ENCODE results near the gene HMCN2. TPM values are rescaled to one million over a fixed set of nuclear protein-coding genes. Genes with fewer than 3 reads are reported as not detected.

HMCN2 gene
- total and polyA plus RNA-seq, 8 donors = 0.41 to 5.3 (median 0.76) TPM

DNA sequence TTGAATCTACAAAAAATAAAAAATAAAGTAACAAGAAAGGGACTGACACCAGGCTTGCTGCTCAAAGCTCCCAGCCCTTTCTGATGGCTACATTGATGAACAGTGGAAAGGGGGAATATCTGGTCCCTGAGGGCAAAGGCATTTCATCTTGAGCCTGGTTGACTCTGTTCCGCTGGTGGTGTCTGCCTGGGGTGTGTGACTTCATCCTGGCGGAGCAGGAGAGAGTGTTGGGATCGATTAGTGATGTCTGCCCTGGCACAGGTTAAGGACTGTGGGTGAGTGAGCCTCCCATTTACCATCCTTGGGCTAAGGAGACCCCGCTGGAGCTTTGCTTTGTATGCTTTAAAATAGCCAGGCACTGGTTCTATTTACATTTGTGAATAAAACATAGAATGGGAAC is 122.3 kb downstream of the HMCN2 start:
- DNase-seq (no peak), FAIRE-seq (no peak), ATAC-seq (no peak)
- Histone ChIP-seq H3K27ac (no peak overlapping the region), H3K27me3 (no peaks in the 10 kb centered on the region), H3K9me3 (no peaks in the 10 kb centered on the region), H3K36me3 (no peaks in the 10 kb centered on the region), H3K4me1 (no peaks in the 10 kb centered on the region), H3K4me3 (no peak overlapping the region)
- intact Hi-C loops (cut with DNase I) = no loop called here
- TF ChIP-seq CTCF (IDR thresholded peaks at IDR 0.05) = no peak
- 73 to 78% methylated on average over 4 of the region's 4 CpGs for WGBS, 2 donors

DNA sequence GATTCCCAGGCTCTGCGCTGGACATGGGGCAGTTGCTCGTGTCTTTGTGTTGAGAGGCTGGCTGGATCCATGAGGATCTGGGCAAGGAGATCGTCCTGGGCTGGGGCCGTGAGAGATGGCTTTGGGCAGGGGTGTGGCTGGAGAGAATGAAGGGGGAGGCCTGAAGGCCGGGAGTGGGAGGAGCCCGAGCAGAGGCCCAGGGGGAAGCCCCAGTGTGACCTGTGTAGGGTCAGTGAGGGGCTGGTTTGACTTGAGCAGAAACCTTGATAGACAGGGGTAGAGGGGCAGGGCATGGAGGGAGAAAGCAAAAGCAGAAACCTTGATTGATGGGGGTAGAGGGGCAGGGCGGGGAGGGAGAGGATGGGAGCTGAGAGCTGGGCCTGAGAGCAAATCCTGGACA is 124.8 kb downstream of the HMCN2 start:
- intact Hi-C loops (cut with DNase I) = no loop called here
- FAIRE-seq = no peak
- Histone ChIP-seq H3K4me3 (no peak overlapping the region), H3K27ac (no peak overlapping the region), H3K27me3 (no peaks in the 10 kb centered on the region), H3K36me3 (no peaks in the 10 kb centered on the region), H3K4me1 (no peaks in the 10 kb centered on the region), H3K9me3 (no peaks in the 10 kb centered on the region)
- TF ChIP-seq CTCF (IDR thresholded peaks at IDR 0.05) = no peak
- 42 to 50% methylated on average over 7 of the region's 7 CpGs for WGBS, 2 donors
- no peak for DNase-seq
- no peak for ATAC-seq

GRCh38 chr9:130390986-130391385 is 125.4 kb downstream of the HMCN2 start:
- no peak for FAIRE-seq
- no peak overlapping the region for H3K4me3 ChIP-seq
- H3K4me1 ChIP-seq = no peaks in the 10 kb centered on the region
- H3K36me3 ChIP-seq = no peaks in the 10 kb centered on the region
- H3K9me3 ChIP-seq = no peaks in the 10 kb centered on the region
- no peak for ATAC-seq
- 83 to 84% methylated on average over 26 to 27 of the region's 27 CpGs for WGBS, 2 donors
- no peaks in the 10 kb centered on the region for H3K27me3 ChIP-seq
- TF ChIP-seq CTCF (IDR thresholded peaks at IDR 0.05) = no peak
- DNase-seq = no peak
- no peak overlapping the region for H3K27ac ChIP-seq
- intact Hi-C loops (cut with DNase I) = no loop called here

- FAIRE-seq = no peak
- intact Hi-C loops (cut with DNase I) = no loop called here
- Histone ChIP-seq H3K4me3 (no peak overlapping the region), H3K9me3 (no peaks in the 10 kb centered on the region), H3K27me3 (no peaks in the 10 kb centered on the region), H3K27ac (no peak overlapping the region), H3K36me3 (no peaks in the 10 kb centered on the region), H3K4me1 (no peaks in the 10 kb centered on the region)
- TF ChIP-seq CTCF (IDR thresholded peaks at IDR 0.05) = no peak
- DNase-seq = no peak
- no peak for ATAC-seq
- WGBS, 2 donors = 61 to 68% methylated on average over 13 of the region's 13 CpGs
Measured at GRCh38 chr9:130391866-130392265, 126.3 kb downstream of the HMCN2 start.

GRCh38 chr9:130393681-130394071 is 128.1 kb downstream of the HMCN2 start:
- intact Hi-C loops (cut with DNase I) = no loop called here
- no peak for ATAC-seq
- H3K27me3 ChIP-seq = no peaks in the 10 kb centered on the region
- no peak overlapping the region for H3K4me3 ChIP-seq
- DNase-seq = no peak
- TF ChIP-seq CTCF (IDR thresholded peaks at IDR 0.05) = no peak
- H3K4me1 ChIP-seq = no peaks in the 10 kb centered on the region
- WGBS, 2 donors = 51 to 63% methylated on average over 16 of the region's 16 CpGs
- FAIRE-seq = no peak
- no peaks in the 10 kb centered on the region for H3K9me3 ChIP-seq
- H3K27ac ChIP-seq = no peak overlapping the region
- no peaks in the 10 kb centered on the region for H3K36me3 ChIP-seq
